ENCODE measurements around the gene DAP3. TPM values are rescaled to one million over a fixed set of nuclear protein-coding genes. Genes with fewer than 3 reads are reported as not detected.
"Not testable (repeated sequence)": the region's sequence is repeated elsewhere in the genome, so short reads cannot be mapped to it uniquely, and the experiment has no call there.

The DAP3 gene
- total RNA-seq, 1 experiment from 2014 or later: 226 TPM

DNA sequence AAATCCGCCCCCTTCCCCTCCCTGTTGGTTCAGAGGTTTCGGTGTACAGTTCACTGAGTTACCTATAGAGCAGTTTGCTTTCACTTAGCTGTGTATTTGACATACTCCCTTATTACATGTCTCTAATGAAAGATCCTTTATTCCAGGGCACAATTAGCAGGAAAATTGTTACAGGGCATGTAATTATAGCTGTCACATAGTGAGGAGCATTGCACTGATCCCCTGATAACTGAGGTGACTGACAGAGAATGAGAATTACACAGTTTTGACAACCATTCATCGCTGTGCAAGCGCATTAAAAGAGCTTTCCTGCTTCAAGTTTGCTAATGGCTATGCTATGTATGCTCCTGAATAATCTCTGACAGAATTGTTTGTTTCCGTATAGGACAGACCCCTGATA lies 26.9 kb downstream of the DAP3 start:
- ChIA-PET CTCF (interaction anchor here (0.6 to 1.4 kb wide), 9 partner anchors 8 to 1111 kb away, joined by 3 to 5 read pairs (median 3); no protein-coding TSS in a partner anchor), POLR2A (interaction anchor here (1.0 kb wide), 1 partner anchor 20 kb away, joined by 4 read pairs; no protein-coding TSS in a partner anchor)
- no TSS peak for BruUV-seq (replicated peaks)
- Mint-ChIP-seq H3K27me3 (ENCODE audit: insufficient read depth, unreplicated experiment) (no peaks in the 10 kb centered on the region), H3K27ac (ENCODE audit: low read depth, unreplicated experiment) (no peak overlapping the region), H3K4me3 (ENCODE audit: unreplicated experiment) (no peak overlapping the region), H3K4me1 (ENCODE audit: insufficient read depth, unreplicated experiment) (no peaks in the 10 kb centered on the region), H3K36me3 (ENCODE audit: insufficient read depth, unreplicated experiment) (peaks cover 89% of the 10 kb centered on the region), H3K9me3 (ENCODE audit: unreplicated experiment) (no peaks in the 10 kb centered on the region)
- DNase-seq (ENCODE audit: unreplicated experiment): no peak
- intact Hi-C loops (cut with micrococcal nuclease): no loop called here
- TF ChIP-seq, protein P1, sequence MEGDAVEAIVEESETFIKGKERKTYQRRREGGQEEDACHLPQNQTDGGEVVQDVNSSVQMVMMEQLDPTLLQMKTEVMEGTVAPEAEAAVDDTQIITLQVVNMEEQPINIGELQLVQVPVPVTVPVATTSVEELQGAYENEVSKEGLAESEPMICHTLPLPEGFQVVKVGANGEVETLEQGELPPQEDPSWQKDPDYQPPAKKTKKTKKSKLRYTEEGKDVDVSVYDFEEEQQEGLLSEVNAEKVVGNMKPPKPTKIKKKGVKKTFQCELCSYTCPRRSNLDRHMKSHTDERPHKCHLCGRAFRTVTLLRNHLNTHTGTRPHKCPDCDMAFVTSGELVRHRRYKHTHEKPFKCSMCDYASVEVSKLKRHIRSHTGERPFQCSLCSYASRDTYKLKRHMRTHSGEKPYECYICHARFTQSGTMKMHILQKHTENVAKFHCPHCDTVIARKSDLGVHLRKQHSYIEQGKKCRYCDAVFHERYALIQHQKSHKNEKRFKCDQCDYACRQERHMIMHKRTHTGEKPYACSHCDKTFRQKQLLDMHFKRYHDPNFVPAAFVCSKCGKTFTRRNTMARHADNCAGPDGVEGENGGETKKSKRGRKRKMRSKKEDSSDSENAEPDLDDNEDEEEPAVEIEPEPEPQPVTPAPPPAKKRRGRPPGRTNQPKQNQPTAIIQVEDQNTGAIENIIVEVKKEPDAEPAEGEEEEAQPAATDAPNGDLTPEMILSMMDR (IDR thresholded peaks at IDR 0.05; ENCODE audit: unreplicated experiment): no peak

DNA sequence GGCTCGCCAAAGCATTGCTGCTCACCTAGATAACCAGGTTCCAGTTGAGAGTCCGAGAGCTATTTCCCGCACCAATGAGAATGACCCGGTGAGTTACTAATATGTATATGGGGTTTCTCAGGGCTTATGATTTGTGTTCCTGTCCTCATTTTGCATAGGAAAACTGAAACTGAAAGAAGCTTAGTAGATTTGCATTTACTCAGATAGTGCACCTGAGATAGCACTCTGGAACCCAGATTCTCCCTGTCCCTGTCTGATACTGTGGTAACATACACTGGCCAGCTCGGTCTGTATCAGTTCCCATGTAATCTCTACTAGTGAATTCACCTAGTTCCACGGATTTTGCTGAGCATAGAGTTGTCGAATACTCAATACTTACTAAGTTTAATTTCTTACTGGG lies 28.1 kb downstream of the DAP3 start:
- intact Hi-C loops (cut with micrococcal nuclease): no loop called here
- H3K27me3 Mint-ChIP-seq (ENCODE audit: insufficient read depth, unreplicated experiment): no peaks in the 10 kb centered on the region

DNA sequence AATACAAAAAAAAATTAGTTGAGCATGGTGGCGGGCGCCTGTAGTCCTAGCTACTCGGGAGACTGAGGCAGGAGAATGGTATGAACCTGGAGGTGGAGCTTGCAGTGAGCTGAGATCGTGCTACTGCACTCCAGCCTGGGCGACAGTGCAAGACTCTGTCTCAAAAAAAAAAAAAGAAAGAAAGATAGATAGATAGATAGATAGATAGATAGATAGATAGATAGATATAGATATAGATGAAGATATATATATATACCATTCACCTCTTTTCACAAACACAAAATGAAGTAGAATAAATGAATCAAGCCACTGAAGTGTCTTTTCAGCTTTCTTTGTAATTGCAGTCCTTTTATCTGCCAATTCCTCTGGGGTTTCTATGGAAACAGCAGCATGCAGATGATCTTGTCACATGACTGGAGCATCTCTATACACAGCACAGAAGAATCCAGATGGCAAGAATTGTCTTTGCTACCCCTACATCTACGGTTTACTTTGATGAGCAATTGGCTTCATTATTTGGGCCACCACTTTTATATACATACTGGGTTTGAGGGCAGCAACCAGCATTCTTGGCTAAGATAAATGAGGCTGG lies 29.7 kb downstream of the DAP3 start:
- peaks cover 92% of the 10 kb centered on the region for H3K36me3 Mint-ChIP-seq (ENCODE audit: insufficient read depth, unreplicated experiment)
- H3K27me3 Mint-ChIP-seq (ENCODE audit: insufficient read depth, unreplicated experiment); H3K4me3 Mint-ChIP-seq (ENCODE audit: unreplicated experiment); H3K27ac Mint-ChIP-seq (ENCODE audit: low read depth, unreplicated experiment); DNase-seq (ENCODE audit: unreplicated experiment); H3K9me3 Mint-ChIP-seq (ENCODE audit: unreplicated experiment); BruUV-seq (replicated peaks); POLR2A ChIA-PET; intact Hi-C loops (cut with micrococcal nuclease); H3K4me1 Mint-ChIP-seq (ENCODE audit: insufficient read depth, unreplicated experiment): not testable (repeated sequence)
- CTCF ChIA-PET: interaction anchor here (0.6 to 1.3 kb wide), 6 partner anchors 8 to 1157 kb away, joined by 3 to 5 read pairs (median 3); no protein-coding TSS in a partner anchor

More for the DNA sequence above, 28.1 kb downstream of the DAP3 start:
- H3K9me3 Mint-ChIP-seq (ENCODE audit: unreplicated experiment): no peaks in the 10 kb centered on the region
- no peak for DNase-seq (ENCODE audit: unreplicated experiment)
- TF ChIP-seq, protein P1 (IDR thresholded peaks at IDR 0.05; ENCODE audit: unreplicated experiment): no peak
- POLR2A ChIA-PET: interaction anchor here (0.6 to 1.1 kb wide), 3 partner anchors 25 to 1568 kb away, joined by 3 read pairs; no protein-coding TSS in a partner anchor
- no peak overlapping the region for H3K27ac Mint-ChIP-seq (ENCODE audit: low read depth, unreplicated experiment)
- BruUV-seq (replicated peaks): no TSS peak
- no peak overlapping the region for H3K4me3 Mint-ChIP-seq (ENCODE audit: unreplicated experiment)
- H3K36me3 Mint-ChIP-seq (ENCODE audit: insufficient read depth, unreplicated experiment): peaks cover 92% of the 10 kb centered on the region
- CTCF ChIA-PET: interaction anchor here (0.7 to 1.3 kb wide), 2 partner anchors 12 to 27 kb away, joined by 3 to 4 read pairs; no protein-coding TSS in a partner anchor
- no peaks in the 10 kb centered on the region for H3K4me1 Mint-ChIP-seq (ENCODE audit: insufficient read depth, unreplicated experiment)

DNA sequence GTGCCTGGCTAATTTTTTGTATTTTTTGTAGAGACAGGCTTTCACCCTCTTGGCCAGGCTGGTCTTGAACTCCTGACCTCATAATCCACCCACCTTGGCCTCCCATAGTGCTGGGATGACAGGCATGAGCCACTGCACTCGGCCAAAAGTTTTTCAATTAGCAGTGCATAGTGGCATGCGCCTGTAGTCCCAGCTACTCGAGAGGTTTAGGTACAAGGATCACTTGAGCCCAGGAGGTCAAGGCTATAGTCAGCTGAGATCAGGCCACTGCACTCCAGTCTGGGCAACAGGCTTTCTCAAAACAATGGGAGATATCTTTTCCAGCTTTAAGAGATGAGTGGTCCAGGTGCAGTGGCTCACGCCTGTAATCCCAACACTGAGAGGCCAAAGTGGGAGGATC lies 30.8 kb downstream of the DAP3 start:
- no TSS peak for BruUV-seq (replicated peaks)
- POLR2A ChIA-PET: interaction anchor here (0.6 kb wide), 2 partner anchors 29 to 140 kb away, joined by 3 to 4 read pairs; partner anchors contain the start of gene SYT11

More for the DNA sequence above, 30.8 kb downstream of the DAP3 start:
- Mint-ChIP-seq H3K36me3 (ENCODE audit: insufficient read depth, unreplicated experiment) (peaks cover 93% of the 10 kb centered on the region), H3K27me3 (ENCODE audit: insufficient read depth, unreplicated experiment) (no peaks in the 10 kb centered on the region), H3K9me3 (ENCODE audit: unreplicated experiment) (no peaks in the 10 kb centered on the region), H3K4me1 (ENCODE audit: insufficient read depth, unreplicated experiment) (no peaks in the 10 kb centered on the region), H3K27ac (ENCODE audit: low read depth, unreplicated experiment) (no peak overlapping the region), H3K4me3 (ENCODE audit: unreplicated experiment) (no peak overlapping the region)
- DNase-seq (ENCODE audit: unreplicated experiment): no peak
- CTCF ChIA-PET: interaction anchor here (0.6 to 1.0 kb wide), 4 partner anchors 9 to 469 kb away, joined by 3 to 4 read pairs (median 4); no protein-coding TSS in a partner anchor
- intact Hi-C loops (cut with micrococcal nuclease): loop anchor here (10.0 kb wide), 1 partner anchor 265 kb away; no protein-coding TSS in a partner anchor
- TF ChIP-seq, protein P1 (IDR thresholded peaks at IDR 0.05; ENCODE audit: unreplicated experiment): no peak

All from MCF 10A (cell line).